ENCODE data around the gene EIF4G2.
A peak's percentile ranks its signal among the peaks of the same experiment; 100 is the strongest.

EIF4G2 gene

DNA sequence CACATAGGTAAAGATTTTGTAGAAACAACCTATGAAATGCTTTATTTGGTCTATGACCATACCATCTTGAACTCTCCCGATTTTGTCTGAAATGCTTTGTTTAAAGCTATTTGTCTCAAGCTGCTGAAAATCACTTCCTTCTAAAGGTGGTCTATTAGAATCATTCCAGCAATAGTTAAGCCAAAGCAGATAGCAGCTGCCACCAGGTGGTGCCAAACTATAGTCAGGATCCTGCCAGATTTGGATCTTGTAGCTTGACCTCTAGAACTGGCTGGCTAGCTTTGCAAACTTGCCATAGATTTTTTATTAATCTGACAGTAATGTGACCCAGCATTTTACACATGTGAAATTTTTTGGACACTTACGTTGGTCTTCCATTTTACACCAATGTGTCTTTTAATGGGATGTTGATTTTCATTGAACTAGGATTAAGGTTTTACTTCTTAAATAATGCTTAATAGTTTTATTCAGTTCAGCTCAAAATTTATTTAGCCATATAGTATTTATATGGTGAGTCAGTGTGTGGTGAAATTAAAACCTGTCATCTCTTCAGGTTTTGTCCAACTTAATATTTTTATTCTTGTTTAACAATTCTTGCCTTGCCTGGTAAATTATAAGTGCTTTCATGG lies 38.0 kb downstream of the EIF4G2 start:
- Mint-ChIP-seq H3K36me3 (ENCODE audit: low read depth) (peaks cover 73% of the 10 kb centered on the region), H3K9me3 (no peaks in the 10 kb centered on the region), H3K4me3 (no peak overlapping the region), H3K27ac (no peak overlapping the region), H3K27me3 (no peaks in the 10 kb centered on the region), H3K4me1 (ENCODE audit: low read depth) (no peaks in the 10 kb centered on the region)

- Mint-ChIP-seq H3K4me3 (no peak overlapping the region), H3K36me3 (ENCODE audit: low read depth) (peaks cover 45% of the 10 kb centered on the region), H3K27ac (no peak overlapping the region), H3K4me1 (ENCODE audit: low read depth) (peaks cover 6% of the 10 kb centered on the region), H3K9me3 (no peaks in the 10 kb centered on the region), H3K27me3 (no peaks in the 10 kb centered on the region)
These were observed 44.3 kb downstream of the EIF4G2 start for GRCh38 chr11:10764412-10764811.

DNA sequence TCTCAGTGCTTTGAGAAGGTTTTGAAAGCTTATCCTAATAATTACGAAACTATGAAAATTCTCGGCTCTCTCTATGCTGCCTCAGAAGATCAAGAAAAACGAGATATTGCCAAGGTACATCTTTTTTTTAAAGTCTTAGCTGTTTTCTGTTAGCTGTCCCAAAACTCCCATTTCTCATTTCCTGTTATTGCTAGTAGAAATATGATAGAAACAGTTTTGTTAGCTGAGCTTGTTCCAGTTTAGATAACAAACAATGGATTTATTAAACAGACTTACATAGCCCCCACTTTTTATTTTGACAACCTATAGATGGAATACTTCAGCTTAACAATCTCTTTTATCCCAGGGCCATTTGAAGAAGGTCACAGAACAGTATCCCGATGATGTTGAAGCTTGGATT lies 45.0 kb downstream of the EIF4G2 start:
- Mint-ChIP-seq H3K27ac (no peak overlapping the region), H3K4me1 (ENCODE audit: low read depth) (peaks cover 6% of the 10 kb centered on the region), H3K4me3 (no peak overlapping the region), H3K9me3 (no peaks in the 10 kb centered on the region), H3K36me3 (ENCODE audit: low read depth) (peaks cover 41% of the 10 kb centered on the region), H3K27me3 (no peaks in the 10 kb centered on the region)

DNA sequence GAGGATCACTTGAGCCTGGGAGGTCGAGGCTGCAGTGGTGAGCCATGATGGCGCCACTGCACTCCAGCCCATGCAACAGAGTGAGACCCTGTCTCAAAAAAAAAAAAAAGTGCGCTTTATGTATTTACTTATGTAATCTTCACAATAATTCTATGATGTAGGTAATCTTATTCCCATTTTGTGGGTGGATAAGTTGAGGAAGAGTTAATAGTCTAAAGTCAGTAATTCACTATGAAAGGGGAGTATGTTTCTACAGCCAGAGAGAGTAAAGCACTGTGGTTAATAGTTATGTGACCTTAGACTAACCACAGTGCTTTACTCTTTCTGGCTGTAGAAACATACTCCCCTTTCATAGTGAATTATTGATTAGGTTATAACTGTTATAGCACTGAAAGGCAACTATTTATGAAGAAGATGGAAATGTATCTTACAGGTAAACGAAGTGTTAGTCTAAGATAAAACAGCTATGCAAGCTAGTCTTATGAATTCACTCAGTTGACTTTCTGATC lies 45.8 kb downstream of the EIF4G2 start:
- no peak overlapping the region for H3K27ac Mint-ChIP-seq
- H3K4me3 Mint-ChIP-seq, result no peak overlapping the region
- H3K36me3 Mint-ChIP-seq (ENCODE audit: low read depth), result peaks cover 41% of the 10 kb centered on the region
- H3K9me3 Mint-ChIP-seq, result no peaks in the 10 kb centered on the region
- H3K4me1 Mint-ChIP-seq (ENCODE audit: low read depth), result peaks cover 6% of the 10 kb centered on the region
- no peaks in the 10 kb centered on the region for H3K27me3 Mint-ChIP-seq

DNA sequence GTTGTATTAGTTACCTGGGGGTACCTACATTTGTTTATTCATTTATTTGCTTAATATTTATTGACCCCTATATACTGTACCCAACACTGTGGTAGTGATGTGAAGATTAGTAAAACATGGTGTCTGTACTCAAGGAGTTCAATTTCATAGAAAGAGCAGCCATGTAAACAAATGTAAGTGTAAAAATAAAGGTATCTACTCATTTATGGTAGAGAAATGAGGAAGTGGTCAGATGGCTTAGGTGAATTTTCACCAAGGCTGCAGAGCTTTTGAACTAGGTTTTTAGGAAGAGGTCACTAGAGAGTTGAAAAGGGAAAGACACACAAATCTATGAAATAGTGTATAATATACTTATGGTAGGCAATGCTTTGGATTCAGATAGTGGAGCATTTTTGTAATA lies 46.5 kb downstream of the EIF4G2 start:
- peaks cover 6% of the 10 kb centered on the region for H3K4me1 Mint-ChIP-seq (ENCODE audit: low read depth)
- no peaks in the 10 kb centered on the region for H3K9me3 Mint-ChIP-seq
- H3K36me3 Mint-ChIP-seq (ENCODE audit: low read depth), result peaks cover 41% of the 10 kb centered on the region
- H3K27me3 Mint-ChIP-seq, result no peaks in the 10 kb centered on the region
- no peak overlapping the region for H3K27ac Mint-ChIP-seq
- H3K4me3 Mint-ChIP-seq, result no peak overlapping the region

DNA sequence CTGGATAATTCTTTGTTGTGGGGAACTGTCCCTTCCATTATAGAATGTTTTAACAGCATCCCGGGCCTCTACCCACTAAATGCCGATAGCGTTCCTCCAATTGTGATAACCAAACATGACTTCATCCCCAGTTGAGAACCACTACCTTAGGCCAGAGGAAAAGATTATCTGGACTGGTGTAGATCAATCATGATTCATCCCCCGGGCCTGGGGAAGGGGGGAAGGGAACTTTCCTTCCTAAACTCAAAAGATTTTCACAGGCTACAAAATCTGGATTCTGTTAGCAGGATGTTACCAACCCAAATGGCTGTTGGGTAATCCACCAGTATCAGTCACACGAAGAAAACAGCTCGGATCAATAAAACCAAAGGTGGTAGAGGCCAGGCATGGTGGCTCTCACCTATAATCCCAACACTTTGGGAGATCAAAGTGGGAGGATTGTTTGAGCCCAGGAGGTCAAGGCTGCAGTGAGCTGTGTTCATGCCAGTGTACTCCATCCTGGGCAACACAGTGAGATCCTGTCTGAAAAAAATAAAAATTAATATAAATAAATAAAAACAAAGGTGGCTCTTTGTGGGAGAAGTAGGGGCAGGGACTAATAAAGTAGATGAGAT lies 47.5 kb downstream of the EIF4G2 start:
- Mint-ChIP-seq H3K36me3 (ENCODE audit: low read depth) (peaks cover 35% of the 10 kb centered on the region), H3K4me3 (no peak overlapping the region), H3K9me3 (no peaks in the 10 kb centered on the region), H3K4me1 (ENCODE audit: low read depth) (peaks cover 6% of the 10 kb centered on the region), H3K27me3 (no peaks in the 10 kb centered on the region), H3K27ac (no peak overlapping the region)

- H3K36me3 Mint-ChIP-seq (ENCODE audit: low read depth), result peaks cover 31% of the 10 kb centered on the region
- no peak overlapping the region for H3K27ac Mint-ChIP-seq
- no peaks in the 10 kb centered on the region for H3K27me3 Mint-ChIP-seq
- no peak overlapping the region for H3K4me3 Mint-ChIP-seq
- peaks cover 6% of the 10 kb centered on the region for H3K4me1 Mint-ChIP-seq (ENCODE audit: low read depth)
- H3K9me3 Mint-ChIP-seq, result no peaks in the 10 kb centered on the region
These were observed 49.8 kb downstream of the EIF4G2 start for GRCh38 chr11:10758957-10759356.

DNA sequence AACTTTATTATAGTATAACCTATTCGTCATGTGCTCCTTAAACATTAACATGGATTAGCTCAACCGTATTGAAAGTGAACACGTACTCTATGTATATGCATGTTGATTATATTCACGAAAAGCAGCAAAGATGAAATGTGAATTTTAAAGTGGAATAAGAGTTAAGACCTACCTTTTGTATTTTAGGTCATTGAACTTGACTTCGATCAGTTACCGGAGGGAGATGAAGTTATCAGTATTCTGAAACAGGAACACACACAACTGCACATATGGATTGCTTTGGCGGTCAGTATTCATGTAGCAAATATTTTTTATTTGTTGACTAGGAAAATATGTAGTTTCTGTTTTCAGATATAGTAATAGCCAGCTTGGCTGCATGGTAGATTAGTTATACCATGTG lies 56.2 kb downstream of the EIF4G2 start:
- H3K9me3 Mint-ChIP-seq, result no peaks in the 10 kb centered on the region
- no peak overlapping the region for H3K27ac Mint-ChIP-seq
- peak overlapping the region; percentile 94 for H3K4me3 Mint-ChIP-seq

GRCh38 chr11:10752061-10752460 lies 56.7 kb downstream of the EIF4G2 start:
- H3K27ac Mint-ChIP-seq, result peak overlapping the region; percentile 87
- no peaks in the 10 kb centered on the region for H3K9me3 Mint-ChIP-seq
- no peaks in the 10 kb centered on the region for H3K27me3 Mint-ChIP-seq
- H3K36me3 Mint-ChIP-seq (ENCODE audit: low read depth), result peaks cover 16% of the 10 kb centered on the region
- peaks cover 20% of the 10 kb centered on the region for H3K4me1 Mint-ChIP-seq (ENCODE audit: low read depth)
- H3K4me3 Mint-ChIP-seq, result peak overlapping the region; percentile 94

More for the DNA sequence above, 56.2 kb downstream of the EIF4G2 start:
- H3K27me3 Mint-ChIP-seq, result no peaks in the 10 kb centered on the region
- peaks cover 16% of the 10 kb centered on the region for H3K36me3 Mint-ChIP-seq (ENCODE audit: low read depth)
- H3K4me1 Mint-ChIP-seq (ENCODE audit: low read depth), result peaks cover 20% of the 10 kb centered on the region

DNA sequence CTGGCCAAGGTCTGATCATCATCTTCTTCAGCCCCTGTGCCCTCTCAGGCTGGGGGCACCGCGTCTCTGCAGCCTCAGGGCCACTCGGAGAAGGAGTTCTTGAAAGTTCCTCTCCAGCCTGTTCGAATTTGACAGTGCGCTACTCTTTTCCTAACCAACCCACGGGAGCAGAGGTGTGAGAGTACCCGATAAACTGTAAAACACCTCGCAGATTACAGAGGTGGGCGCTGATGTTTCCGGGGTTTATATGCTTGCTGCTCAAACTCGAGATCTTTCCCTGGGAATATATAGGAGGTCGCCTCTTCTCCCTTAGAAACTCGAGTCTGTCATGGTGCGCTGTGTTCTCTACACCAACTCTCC lies 57.2 kb downstream of the EIF4G2 start:
- Mint-ChIP-seq H3K4me3 (peak overlapping the region; percentile 94), H3K27me3 (no peaks in the 10 kb centered on the region)

GRCh38 chr11:10750838-10751580 lies 57.7 kb downstream of the EIF4G2 start, which contains the start of gene CTR9:
TSS of gene CTR9 (plus strand) at chr11:10751246. CDS start at chr11:10751413, 167 bp downstream.
- H3K27ac Mint-ChIP-seq, result peak within 1 kb of the TSS; percentile 87
- H3K27me3 Mint-ChIP-seq, result no peaks in the 10 kb centered on the region
- H3K4me3 Mint-ChIP-seq, result peak within 1 kb of the TSS; percentile 94
- peaks cover 20% of the 10 kb centered on the region for H3K4me1 Mint-ChIP-seq (ENCODE audit: low read depth)
- H3K36me3 Mint-ChIP-seq (ENCODE audit: low read depth), result peaks cover 16% of the 10 kb centered on the region
- H3K9me3 Mint-ChIP-seq, result no peaks in the 10 kb centered on the region

More for the DNA sequence above, 57.2 kb downstream of the EIF4G2 start:
- Mint-ChIP-seq H3K36me3 (ENCODE audit: low read depth) (peaks cover 16% of the 10 kb centered on the region), H3K27ac (peak overlapping the region; percentile 87), H3K9me3 (no peaks in the 10 kb centered on the region), H3K4me1 (ENCODE audit: low read depth) (peaks cover 20% of the 10 kb centered on the region)

DNA sequence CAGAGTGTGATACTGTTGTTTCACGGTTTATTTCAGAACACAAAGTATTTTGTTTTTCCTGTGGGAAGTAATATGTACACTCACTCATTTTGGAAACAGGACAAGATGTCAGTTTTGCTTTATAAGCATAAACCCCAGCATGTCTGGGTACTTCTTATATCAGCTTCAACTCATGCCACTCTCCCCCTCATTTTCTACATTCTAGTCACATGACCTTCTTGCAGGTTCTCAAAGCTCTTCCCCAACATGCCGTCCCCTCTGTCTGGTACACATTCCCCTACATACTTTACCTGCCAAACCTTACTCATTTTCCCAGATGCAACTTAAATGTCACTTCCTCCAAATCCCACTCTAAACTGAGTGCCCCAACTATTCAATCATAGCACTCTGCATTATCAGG lies 59.2 kb downstream of the EIF4G2 start:
- no peaks in the 10 kb centered on the region for H3K27me3 Mint-ChIP-seq
- peak overlapping the region; percentile 0 for H3K4me3 Mint-ChIP-seq
- H3K4me1 Mint-ChIP-seq (ENCODE audit: low read depth), result peaks cover 32% of the 10 kb centered on the region
- peaks cover 4% of the 10 kb centered on the region for H3K36me3 Mint-ChIP-seq (ENCODE audit: low read depth)
- H3K9me3 Mint-ChIP-seq, result no peaks in the 10 kb centered on the region
- no peak overlapping the region for H3K27ac Mint-ChIP-seq

DNA sequence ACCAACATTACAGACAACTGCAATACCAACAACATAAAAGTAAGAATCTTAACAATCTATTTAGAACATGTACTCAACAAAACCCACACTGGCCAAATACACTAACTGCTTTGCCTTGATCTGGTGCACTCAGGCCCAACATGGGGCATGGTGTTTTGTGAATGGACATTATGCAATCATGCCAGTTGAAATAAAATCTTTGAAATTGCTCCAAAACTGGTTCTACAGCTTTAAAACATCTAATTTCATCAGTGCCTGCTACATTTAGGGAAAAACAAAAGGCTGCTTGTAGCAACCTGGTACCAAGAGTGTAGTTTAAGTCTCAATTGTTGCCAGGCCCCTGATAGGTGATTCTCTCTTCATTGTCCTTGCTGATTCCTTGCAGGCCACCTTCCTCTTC lies 61.0 kb downstream of the EIF4G2 start:
- no peaks in the 10 kb centered on the region for H3K9me3 Mint-ChIP-seq
- peaks cover 49% of the 10 kb centered on the region for H3K4me1 Mint-ChIP-seq (ENCODE audit: low read depth)
- H3K27me3 Mint-ChIP-seq, result no peaks in the 10 kb centered on the region
- H3K27ac Mint-ChIP-seq, result no peak overlapping the region
- H3K36me3 Mint-ChIP-seq (ENCODE audit: low read depth), result no peaks in the 10 kb centered on the region
- H3K4me3 Mint-ChIP-seq, result no peak overlapping the region
